Fibroblast of villous mesenchyme (primary cell): Measurements from ENCODE around the gene CIAO2B. TPM values are rescaled to one million over a fixed set of nuclear protein-coding genes. Genes with fewer than 3 reads are reported as not detected.
A peak's percentile ranks its signal among the peaks of the same experiment; 100 is the strongest.
"Not testable (repeated sequence)": the region's sequence is repeated elsewhere in the genome, so short reads cannot be mapped to it uniquely, and the experiment has no call there.

Experiments used
- DNase-seq: peaks from one replicate; pipeline ENCODE4 v3.0.0-alpha.2; 2010; ENCODE audit warnings: low read depth
- H3K4me3 ChIP-seq: 2 replicates; pipeline ENCODE4 v1.5.1; 2011; ENCODE audit warnings: low read depth, mild to moderate bottlenecking, low read length
- total RNA-seq: library from RNA; depleted of rRNA; stranded (reverse); fragments of >200 nt; gene quantifications from 2 replicates; pipeline ENCODE4 v1.2.3, GENCODE V29; 2012
- TF ChIP-seq, protein P1 (sequence below): IDR thresholded peaks from 2 replicates; pipeline ENCODE4 v1.5.1; 2012; ENCODE audit warnings: low read depth, mild to moderate bottlenecking, low read length; ENCODE audit not compliant: insufficient read depth

Gene CIAO2B
- total RNA-seq, 1 donor, result 136 TPM

DNA sequence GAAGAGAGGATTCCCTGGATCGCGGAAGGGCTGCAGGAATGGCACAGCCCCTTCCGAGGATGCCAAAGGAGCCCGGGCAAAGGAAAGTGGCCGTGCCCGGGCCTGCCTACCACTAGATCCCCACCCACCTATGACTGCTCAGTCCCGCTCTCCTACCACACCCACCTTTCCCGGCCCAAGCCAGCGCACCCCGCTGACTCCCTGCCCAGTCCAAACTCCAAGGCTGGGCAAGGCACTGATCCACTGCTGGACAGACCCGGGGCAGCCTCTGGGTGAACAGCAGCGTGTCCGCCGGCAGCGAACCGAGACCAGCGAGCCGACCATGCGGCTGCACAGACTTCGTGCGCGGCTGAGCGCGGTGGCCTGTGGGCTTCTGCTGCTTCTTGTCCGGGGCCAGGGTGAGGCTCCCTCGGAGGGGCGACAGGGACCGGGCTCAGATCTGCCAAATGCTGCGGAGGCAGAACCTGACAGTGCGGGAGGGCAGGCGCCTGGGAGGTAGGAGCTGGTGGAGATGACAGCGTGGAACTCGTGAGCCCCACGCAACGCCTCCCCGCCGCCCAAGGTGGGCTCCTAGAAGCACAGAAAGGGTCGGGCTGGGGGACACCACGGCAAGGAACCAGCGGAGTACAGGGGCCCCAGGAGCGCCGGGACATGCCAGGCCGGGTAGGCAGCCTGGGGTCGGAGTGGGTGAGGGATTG, 1.3 kb upstream of the CIAO2B start, which contains the start of gene CES2:
TSS of gene CES2 (plus strand) at position 203 of the 698 bp plus-strand sequence. CDS start at position 323, 120 bp downstream.
- DNase-seq, result peak; percentile 37
- TF ChIP-seq, protein P1, sequence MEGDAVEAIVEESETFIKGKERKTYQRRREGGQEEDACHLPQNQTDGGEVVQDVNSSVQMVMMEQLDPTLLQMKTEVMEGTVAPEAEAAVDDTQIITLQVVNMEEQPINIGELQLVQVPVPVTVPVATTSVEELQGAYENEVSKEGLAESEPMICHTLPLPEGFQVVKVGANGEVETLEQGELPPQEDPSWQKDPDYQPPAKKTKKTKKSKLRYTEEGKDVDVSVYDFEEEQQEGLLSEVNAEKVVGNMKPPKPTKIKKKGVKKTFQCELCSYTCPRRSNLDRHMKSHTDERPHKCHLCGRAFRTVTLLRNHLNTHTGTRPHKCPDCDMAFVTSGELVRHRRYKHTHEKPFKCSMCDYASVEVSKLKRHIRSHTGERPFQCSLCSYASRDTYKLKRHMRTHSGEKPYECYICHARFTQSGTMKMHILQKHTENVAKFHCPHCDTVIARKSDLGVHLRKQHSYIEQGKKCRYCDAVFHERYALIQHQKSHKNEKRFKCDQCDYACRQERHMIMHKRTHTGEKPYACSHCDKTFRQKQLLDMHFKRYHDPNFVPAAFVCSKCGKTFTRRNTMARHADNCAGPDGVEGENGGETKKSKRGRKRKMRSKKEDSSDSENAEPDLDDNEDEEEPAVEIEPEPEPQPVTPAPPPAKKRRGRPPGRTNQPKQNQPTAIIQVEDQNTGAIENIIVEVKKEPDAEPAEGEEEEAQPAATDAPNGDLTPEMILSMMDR, result no peak
- peak within 1 kb of the TSS; percentile 78 for H3K4me3 ChIP-seq

- DNase-seq, result not testable (repeated sequence)
- peak overlapping the region; percentile 78 for H3K4me3 ChIP-seq
These were observed 674 bp upstream of the CIAO2B start for GRCh38 chr16:66934839-66935313.

DNA sequence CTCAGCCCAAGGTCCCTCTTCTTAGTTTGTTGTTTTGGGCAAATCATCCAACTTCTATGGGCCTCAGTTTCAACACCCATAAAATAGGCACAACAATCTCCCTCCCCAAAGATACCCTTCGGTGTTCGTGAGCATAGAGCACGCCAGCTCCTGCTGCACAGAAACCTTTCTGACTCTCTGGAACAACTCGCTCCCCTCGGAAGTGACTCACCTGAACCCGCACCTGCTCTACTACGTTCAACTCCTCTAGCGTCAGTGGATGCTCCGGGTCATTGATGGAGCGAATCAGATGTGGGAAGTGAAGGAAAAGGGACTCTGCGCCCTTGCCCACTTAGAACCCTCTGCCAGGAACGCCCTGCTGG, 445 bp downstream of the CIAO2B start:
- TF ChIP-seq, protein P1, result no peak
- no peak for DNase-seq

DNA sequence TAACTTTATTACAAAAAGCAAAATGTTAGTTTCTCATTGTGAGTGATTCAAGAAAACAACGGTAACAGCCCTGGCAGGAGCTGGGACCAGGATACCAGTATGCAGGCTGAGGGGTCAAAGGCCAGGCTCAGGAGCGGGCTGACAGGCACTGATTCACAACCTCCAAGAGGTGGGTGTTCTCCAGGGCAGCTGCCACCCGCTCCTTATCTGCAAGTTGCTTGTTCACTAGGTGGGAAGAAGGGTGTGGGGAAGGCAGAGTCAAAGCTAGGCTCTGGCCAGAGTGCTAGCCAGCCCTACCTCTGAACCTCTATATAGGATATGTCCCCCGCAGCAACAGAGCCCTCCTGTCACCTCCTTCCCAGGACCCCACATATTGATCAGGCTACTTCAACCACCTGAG, 2.1 kb downstream of the CIAO2B start:
- no peak overlapping the region for H3K4me3 ChIP-seq
- no peak for DNase-seq
- TF ChIP-seq, protein P1, result no peak

More for the DNA sequence above, 445 bp downstream of the CIAO2B start:
- H3K4me3 ChIP-seq, result peak overlapping the region; percentile 78

- TF ChIP-seq, protein P1, result no peak
- no peak overlapping the region for H3K4me3 ChIP-seq
- no peak for DNase-seq
These were observed 2.5 kb downstream of the CIAO2B start for GRCh38 chr16:66931665-66932064.

- no peak overlapping the region for H3K4me3 ChIP-seq
- TF ChIP-seq, protein P1, result no peak
- peak; percentile 59 for DNase-seq
These were observed 4.0 kb downstream of the CIAO2B start for GRCh38 chr16:66930189-66930588.

- H3K4me3 ChIP-seq, result no peak overlapping the region
- TF ChIP-seq, protein P1, result peak; percentile 57
- DNase-seq, result peak; percentile 57
These were observed 5.4 kb downstream of the CIAO2B start for GRCh38 chr16:66928702-66929388.
